Left cardiac atrium (tissue), 4 donors: ENCODE results near the gene DGKZ. TPM values are rescaled to one million over a fixed set of nuclear protein-coding genes. Genes with fewer than 3 reads are reported as not detected.
"Not testable (repeated sequence)": the region's sequence is repeated elsewhere in the genome, so short reads cannot be mapped to it uniquely, and the experiment has no call there.

Experiments used
- ATAC-seq, 2 donors: fragments of 200-7000 bp; cut with Tn5 transposase; one replicate each; pipeline ENCODE4 v1.9.1; 2020; ENCODE audit warnings: mild to moderate bottlenecking in 2 of 2, moderate library complexity in 2 of 2
- DNase-seq: peaks from one replicate; pipeline ENCODE4 v3.0.0-alpha.2; 2020
- intact Hi-C, 2 donors: fragments of 100-400 bp; cut with DNase I; formaldehyde crosslinking; loops; one replicate each; pipeline versions ENCODE4 v1.14.1 to v1.15.1; 2022 to 2023
- total RNA-seq, 2 donors: library from RNA; stranded (reverse); fragmentation: NEBNext Ultra II Directional; extraction: Animal tissue kit (Norgen Biotek cat#: 25700); gene quantifications; one replicate each; pipeline ENCODE4 v1.2.1, GENCODE V29; 2021
- donor health status: DM: no; HTN: yes; CAD: no.
- donor health status: DM: no; HTN: yes; CAD: no; lungs with severe emphysema.
- donor health status: DM: yes; HTN: yes; CAD: no.
- donor health status: Dilated cardiomyopathy.

Gene DGKZ
- total RNA-seq, 2 donors from 2014 or later = 80.2 to 91.8 TPM

DNA sequence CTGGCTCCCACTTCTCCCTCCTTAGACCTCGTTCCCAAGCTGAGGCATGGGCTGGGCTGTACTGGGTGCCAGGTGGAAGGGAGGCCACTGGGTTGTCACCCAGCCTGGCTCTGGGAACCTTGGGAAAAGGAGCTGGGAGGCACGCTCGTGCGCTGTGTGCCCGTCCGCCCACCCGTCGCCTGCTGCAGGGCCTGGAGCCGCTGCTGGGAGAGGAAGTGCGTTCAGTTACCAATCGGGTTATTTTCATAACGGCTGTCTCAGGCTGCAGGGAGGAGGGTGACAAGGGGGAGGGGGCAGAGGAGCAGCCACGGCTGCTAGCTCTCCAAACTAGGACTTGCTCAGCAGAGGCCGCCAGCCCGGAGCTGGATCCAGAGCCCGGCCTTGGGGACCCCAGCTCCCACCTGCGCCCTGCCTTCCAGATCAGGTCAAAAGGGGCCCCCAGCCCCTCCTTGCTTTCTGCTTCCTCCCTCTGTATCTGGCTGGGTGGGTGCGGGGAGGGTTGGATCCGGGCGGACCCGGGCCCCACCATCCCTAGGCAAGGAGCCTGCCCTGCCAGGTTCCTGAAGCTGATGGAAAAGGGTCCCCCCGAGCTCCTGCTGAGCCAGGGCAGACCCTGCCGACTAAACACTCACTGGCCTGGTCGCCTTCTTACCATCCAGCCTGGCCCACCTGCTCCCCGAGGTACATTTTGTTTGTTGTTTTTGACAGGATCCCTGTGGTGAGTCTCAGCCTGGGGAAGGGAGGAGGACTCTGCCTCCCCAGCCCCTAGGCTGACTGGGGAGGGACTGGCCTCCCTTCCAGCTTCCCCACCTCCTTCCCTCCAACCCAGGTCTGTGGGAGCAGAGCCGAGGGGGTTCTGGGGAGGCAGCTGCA is 14.3 kb downstream of the DGKZ start:
- intact Hi-C loops = no loop called here
- peak; percentile 81 for DNase-seq
- ATAC-seq = peak; percentile 66 to 78

DNA sequence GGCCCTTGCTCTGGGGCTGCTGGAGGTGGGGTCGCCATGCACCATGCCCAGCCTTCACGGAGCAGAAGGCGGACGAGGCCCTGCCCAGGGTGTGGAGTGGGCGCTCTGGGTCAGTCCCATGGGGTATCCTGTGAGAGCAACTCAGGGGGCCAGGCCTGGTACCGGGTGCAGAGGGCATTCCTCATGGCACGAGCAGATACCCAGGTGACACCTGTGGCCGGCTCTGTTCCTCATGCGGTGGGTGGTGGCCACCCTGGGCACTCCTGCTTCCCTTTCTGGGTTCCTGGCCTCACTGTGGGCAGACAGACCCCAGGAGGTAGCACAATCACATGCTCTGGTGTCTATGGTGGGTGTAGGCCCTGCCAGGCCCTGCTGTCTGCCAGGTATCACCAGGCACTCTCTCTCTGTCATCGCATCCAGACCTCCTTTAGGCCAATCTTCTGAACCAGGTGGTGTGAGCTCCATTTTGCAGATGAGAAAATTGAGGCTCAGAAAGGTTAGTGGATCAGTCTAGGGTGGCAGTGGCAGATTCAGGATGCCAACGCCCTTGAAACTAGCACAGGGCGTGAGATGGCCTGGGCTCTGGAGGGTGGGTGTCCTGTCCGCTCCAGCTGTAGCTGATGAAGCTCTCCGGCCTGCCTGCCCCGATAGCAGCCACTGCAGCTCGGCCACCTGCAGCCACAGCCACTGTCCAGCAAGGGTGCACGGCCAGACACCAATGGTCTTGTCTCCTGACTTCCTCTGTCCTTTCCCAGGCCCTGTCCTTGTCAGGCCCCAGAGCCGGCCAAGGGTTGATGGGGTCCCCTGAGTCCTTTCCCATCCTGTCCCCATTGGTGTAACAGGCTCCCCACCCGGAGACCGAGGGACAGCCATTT is 15.1 kb downstream of the DGKZ start:
- intact Hi-C loops = no loop called here
- peak in 1 of 2 donors; percentile 1 for ATAC-seq
- DNase-seq = peak; percentile 18

DNA sequence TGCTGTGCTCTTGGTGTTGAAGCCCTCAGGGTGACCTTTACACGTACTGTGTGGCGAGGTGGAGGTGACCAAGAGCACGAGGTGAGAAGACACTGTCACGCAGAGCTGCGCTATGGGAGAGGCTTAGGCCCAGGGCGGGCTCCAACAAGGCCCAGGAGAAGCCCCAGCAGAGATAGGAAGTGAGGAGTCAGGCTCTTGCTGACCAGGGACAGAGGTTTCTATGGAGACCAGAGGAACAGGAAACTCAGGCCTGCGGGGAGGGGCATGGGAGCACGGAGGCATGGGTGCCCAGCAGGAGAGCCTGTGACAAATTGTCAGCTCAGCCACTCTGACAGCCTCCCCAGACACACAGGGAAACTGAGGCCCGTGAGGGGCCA is 15.8 kb downstream of the DGKZ start:
- intact Hi-C loops = no loop called here
- DNase-seq = peak; percentile 82
- ATAC-seq = peak; percentile 32 to 60

GRCh38 chr11:46363455-46364005 is 16.3 kb downstream of the DGKZ start:
- ATAC-seq = peak; percentile 46 to 67
- intact Hi-C loops = no loop called here
- DNase-seq = peak; percentile 73

DNA sequence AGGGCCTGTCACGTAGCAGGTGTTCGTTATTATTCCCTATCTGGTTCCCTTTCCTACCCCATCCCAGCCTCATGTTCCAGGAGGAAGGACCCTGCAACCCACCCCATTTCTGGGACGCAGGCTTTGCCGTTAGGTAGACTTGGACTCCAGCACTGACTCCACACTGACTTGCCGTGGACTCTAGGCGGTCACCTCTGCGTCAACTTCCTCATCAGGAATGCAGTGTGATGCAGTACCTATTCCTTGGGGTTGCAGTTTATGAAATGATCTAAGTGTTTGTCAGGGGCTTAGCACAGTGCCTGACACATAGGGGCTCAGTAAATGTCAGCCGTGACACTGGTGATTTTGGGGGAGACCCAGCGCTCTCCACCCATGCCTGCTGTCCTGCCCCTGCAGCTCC is 16.8 kb downstream of the DGKZ start:
- intact Hi-C loops = no loop called here
- DNase-seq = peak; percentile 21
- no peak for ATAC-seq

GRCh38 chr11:46364791-46365190 is 17.5 kb downstream of the DGKZ start:
- no peak for DNase-seq
- intact Hi-C loops = no loop called here
- no peak for ATAC-seq

- peak; percentile 20 for DNase-seq
- intact Hi-C loops = loop anchor here in 1 of 2 donors (2.0 kb wide), 1 partner anchor 13 kb away; no protein-coding TSS in a partner anchor
- ATAC-seq = no peak
Observed at GRCh38 chr11:46366260-46366659, 19.0 kb downstream of the DGKZ start.

DNA sequence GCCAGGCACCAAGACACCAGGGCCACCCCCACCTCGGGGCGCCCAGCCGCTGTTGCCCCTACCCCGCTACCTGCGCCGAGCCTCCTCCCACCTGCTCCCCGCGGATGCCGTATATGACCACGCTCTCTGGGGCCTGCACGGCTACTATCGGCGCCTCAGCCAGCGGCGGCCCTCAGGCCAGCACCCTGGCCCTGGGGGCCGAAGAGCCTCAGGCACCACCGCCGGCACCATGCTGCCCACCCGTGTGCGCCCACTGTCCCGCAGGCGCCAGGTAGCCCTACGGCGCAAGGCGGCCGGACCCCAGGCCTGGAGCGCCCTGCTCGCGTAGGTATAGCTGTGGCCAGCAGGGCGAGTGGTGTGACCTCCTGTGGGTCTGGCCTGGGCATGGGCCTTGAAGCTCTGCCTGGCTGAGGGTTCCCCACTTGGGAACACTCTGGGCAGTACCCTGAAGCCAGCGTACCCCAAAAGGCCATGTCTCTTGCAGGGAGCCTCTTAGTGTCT is 19.4 kb downstream of the DGKZ start:
- peak; percentile 25 for DNase-seq
- intact Hi-C loops = loop anchor here in 1 of 2 donors (2.0 kb wide), 1 partner anchor 14 kb away; no protein-coding TSS in a partner anchor
- no peak for ATAC-seq

GRCh38 chr11:46367244-46367915 is 20.1 kb downstream of the DGKZ start:
- intact Hi-C loops = loop anchor here in 1 of 2 donors (2.0 kb wide), 1 partner anchor 15 kb away; no protein-coding TSS in a partner anchor
- ATAC-seq (peak; percentile 44 to 58), DNase-seq (peak; percentile 77)

DNA sequence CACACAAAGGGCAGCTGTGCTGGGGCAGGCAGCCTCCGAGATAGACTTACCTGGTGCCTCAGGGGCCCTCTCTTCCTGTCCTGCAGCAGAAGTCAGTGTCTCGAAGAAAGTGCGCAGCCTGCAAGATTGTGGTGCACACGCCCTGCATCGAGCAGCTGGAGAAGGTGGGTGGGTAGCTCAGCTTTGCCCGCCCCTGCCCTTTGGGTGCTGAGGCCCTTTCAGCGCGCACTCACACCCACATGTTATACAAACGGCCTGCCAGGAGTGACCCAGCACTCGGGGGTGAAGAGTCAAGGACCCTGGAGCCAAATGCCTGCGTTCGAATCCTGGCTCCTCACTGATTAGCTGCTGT is 20.6 kb downstream of the DGKZ start:
- DNase-seq = no peak
- intact Hi-C loops = loop anchor here in 1 of 2 donors (2.0 kb wide), 1 partner anchor 15 kb away; no protein-coding TSS in a partner anchor
- ATAC-seq = no peak

DNA sequence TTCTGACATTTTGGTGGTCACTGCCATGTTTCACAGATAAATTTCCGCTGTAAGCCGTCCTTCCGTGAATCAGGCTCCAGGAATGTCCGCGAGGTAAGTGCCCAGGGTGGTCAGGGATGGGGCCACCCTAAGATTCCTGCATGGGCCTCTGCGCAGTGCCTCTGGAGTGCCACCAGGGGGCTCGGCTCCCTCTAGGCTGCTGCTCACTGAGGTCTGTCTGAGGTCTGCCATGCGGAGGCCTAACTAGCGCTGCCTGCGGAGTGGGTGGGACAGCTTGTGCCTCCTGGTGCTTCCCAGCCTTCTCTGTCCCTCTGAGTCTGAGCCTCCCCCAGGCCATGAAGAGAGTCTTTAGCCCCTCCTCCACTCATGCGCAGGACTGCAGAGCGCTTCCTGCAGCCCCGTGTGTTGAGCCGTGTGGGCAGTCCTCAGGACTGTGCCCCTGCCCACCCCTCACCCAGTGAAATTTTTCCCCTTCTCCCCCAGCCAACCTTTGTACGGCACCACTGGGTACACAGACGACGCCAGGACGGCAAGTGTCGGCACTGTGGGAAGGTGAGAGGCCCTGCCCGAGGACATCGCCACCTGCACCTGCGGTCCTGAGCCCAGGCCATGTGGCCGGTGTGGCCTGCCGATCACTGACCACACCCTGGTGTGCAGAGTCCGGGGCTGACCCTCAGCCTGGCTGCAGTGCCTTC is 22.3 kb downstream of the DGKZ start:
- peak; percentile 32 to 50 for ATAC-seq
- peak; percentile 60 for DNase-seq
- intact Hi-C loops = no loop called here

DNA sequence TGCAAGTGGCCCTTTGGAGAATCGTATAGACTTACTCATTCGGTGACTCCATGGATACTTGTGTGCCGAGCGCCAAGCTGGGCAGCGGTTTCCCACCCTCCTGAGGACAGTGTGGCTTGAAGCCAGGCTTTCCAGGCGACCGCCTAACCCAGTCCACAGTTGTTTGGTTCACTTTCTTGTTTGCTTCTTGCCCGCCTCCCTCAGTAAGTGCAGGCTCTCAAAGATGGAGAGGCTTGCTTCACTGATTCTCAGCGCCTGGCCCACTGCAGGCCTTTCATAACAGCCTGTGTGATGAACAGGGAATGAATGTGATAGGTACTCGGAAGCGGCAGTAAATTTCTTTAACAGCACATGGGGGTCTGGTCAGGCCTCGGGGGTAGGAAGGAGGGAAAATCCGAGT is 23.0 kb downstream of the DGKZ start:
- peak; percentile 20 for DNase-seq
- intact Hi-C loops = no loop called here
- no peak for ATAC-seq

DNA sequence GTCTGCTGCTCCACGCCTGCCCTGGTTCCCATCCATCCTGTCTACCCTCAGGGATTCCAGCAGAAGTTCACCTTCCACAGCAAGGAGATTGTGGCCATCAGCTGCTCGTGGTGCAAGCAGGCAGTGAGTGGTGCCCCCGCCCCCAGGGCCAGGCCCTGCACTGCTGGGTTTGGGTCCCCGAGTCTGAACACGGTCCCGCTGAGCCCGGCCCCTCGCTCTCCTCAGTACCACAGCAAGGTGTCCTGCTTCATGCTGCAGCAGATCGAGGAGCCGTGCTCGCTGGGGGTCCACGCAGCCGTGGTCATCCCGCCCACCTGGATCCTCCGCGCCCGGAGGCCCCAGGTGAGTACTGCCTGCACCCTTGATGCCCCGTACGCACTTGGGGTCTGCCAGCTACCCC is 24.0 kb downstream of the DGKZ start:
- DNase-seq, intact Hi-C loops: not testable (repeated sequence)

GRCh38 chr11:46372086-46372485 is 24.8 kb downstream of the DGKZ start:
- intact Hi-C loops = no loop called here
- no peak for ATAC-seq
- no peak for DNase-seq

More for the DNA sequence above, 24.0 kb downstream of the DGKZ start:
- not testable (repeated sequence) for ATAC-seq

DNA sequence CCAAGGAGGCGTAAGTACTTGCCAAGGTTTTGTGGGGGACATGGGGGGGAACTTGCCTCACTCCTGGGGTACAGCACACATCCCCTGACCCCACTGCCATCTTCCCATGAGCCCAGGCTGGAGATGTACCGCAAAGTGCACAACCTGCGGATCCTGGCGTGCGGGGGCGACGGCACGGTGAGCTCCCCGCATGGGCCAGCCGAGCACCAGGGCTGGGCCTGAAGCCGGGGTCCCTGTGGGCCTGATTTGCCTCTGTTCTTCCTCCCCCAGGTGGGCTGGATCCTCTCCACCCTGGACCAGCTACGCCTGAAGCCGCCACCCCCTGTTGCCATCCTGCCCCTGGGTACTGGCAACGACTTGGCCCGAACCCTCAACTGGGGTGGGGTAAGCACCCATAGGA is 25.2 kb downstream of the DGKZ start:
- ATAC-seq, DNase-seq, intact Hi-C loops: not testable (repeated sequence)

DNA sequence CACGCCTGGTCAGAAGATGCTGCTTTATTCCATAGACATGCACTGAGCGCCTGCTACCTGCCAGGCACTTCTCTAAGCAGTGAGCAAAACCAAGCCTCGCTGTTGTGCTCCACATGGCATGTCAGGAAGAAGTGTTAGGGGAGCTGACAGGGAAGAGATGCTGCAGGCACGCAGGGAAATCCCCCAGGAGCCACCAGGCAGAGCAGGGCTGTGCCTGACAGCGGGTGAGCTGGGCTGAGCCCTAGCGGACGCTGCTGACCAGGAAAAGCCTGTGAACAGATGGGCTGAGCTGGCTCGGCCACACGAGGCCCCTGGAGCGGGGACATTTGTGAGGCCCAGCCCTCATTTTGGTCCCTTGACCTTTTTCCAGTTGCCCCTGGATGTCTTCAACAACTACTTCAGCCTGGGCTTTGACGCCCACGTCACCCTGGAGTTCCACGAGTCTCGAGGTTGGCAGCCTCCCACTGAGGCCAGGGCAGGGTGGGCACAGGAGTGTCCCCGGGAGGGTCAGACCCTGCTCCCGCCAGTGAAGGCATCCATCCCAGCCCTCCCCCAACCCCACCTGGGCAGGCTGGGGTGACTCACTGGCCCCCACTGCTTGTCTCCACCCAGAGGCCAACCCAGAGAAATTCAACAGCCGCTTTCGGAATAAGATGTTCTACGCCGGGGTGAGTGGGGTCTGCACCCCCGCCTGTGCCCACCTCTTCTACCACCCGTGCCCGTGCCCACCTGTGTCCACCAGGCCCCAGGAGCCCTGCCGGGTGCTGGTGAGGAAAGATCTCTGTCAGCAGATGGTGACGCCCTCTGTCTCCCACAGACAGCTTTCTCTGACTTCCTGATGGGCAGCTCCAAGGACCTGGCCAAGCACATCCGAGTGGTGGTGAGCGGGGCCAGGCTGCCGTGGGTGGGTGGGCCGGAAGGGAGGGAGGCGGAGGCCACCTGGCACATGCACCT is 26.8 kb downstream of the DGKZ start:
- intact Hi-C loops = no loop called here
- DNase-seq = no peak
- ATAC-seq = no peak

DNA sequence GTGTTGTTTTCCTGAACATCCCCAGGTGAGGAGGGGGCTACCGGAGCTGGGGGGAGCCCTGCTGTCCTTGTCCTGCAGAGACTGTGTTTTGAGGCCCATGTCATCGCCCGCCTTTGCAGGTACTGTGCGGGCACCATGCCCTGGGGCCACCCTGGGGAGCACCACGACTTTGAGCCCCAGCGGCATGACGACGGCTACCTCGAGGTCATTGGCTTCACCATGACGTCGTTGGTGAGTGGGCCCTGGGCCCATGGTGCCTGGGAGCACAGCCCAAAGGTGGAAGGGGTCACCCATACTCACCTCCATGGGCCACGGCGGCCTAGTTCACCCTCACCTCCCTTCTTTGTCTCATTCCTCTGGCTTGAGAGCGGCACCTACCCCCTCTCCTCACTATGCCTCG is 27.6 kb downstream of the DGKZ start:
- intact Hi-C loops = no loop called here
- DNase-seq (no peak), ATAC-seq (no peak)
